Islet precursor cell (in vitro differentiated cells): ENCODE data around the gene STUM.

ENCODE experiments used
- DNase-seq: peaks from one replicate; pipeline ENCODE4 v3.0.0-alpha.2; 2018

STUM gene

GRCh38 chr1:226643177-226643576, 94.6 kb downstream of the STUM start:
- peak; percentile 91 for DNase-seq

GRCh38 chr1:226643611-226644540, 95.3 kb downstream of the STUM start:
- no peak for DNase-seq

- DNase-seq: no peak
Observed at GRCh38 chr1:226644541-226645176, 96.1 kb downstream of the STUM start.

GRCh38 chr1:226645279-226645976, 96.9 kb downstream of the STUM start:
- DNase-seq: no peak

- DNase-seq: no peak
Observed at GRCh38 chr1:226646026-226646869, 97.7 kb downstream of the STUM start.

- DNase-seq: no peak
Observed at GRCh38 chr1:226646870-226647449, 98.4 kb downstream of the STUM start.

- no peak for DNase-seq
Observed at GRCh38 chr1:226647719-226648118, 99.2 kb downstream of the STUM start.

- no peak for DNase-seq
Observed at GRCh38 chr1:226648421-226648820, 99.9 kb downstream of the STUM start.

- no peak for DNase-seq
Observed at GRCh38 chr1:226649244-226649643, 100.7 kb downstream of the STUM start.

- DNase-seq: no peak
Observed at GRCh38 chr1:226649780-226650179, 101.2 kb downstream of the STUM start.

GRCh38 chr1:226650236-226650841, 101.8 kb downstream of the STUM start:
- DNase-seq: no peak

GRCh38 chr1:226651041-226651731, 102.6 kb downstream of the STUM start:
- no peak for DNase-seq

- no peak for DNase-seq
Observed at GRCh38 chr1:226651732-226652105, 103.2 kb downstream of the STUM start.

GRCh38 chr1:226652613-226653012, 104.0 kb downstream of the STUM start:
- DNase-seq: no peak

GRCh38 chr1:226653311-226653921, 104.9 kb downstream of the STUM start:
- DNase-seq: no peak

GRCh38 chr1:226654046-226654667, 105.6 kb downstream of the STUM start:
- peak; percentile 90 for DNase-seq

GRCh38 chr1:226654668-226655055, 106.1 kb downstream of the STUM start:
- DNase-seq: no peak

- no peak for DNase-seq
Observed at GRCh38 chr1:226655251-226656163, 106.9 kb downstream of the STUM start.

GRCh38 chr1:226656201-226656600, 107.6 kb downstream of the STUM start:
- DNase-seq: no peak
